Mesenchymal stem cell (in vitro differentiated cells and primary cell): ENCODE data around the gene PCDH1.

Experiments
- DNase-seq: peaks from one replicate; pipeline ENCODE4 v3.0.0-alpha.2; 2013
- H2AFZ ChIP-seq: one replicate; pipeline ENCODE4 v1.6.1; 2013; ENCODE audit warnings: low read depth, mild to moderate bottlenecking, control low read depth, inconsistent platforms, low read length, moderate library complexity
- H2AK5ac ChIP-seq: 2 replicates; pipeline ENCODE4 v1.6.1; 2013; ENCODE audit warnings: low read length, moderate library complexity, mild to moderate bottlenecking, inconsistent platforms; ENCODE audit not compliant: severe bottlenecking
- H2BK120ac ChIP-seq: one replicate; pipeline ENCODE4 v1.6.1; 2013; ENCODE audit warnings: low read depth, mild to moderate bottlenecking, inconsistent platforms, low read length, moderate library complexity
- H2BK12ac ChIP-seq, 2 experiments: one replicate each; pipeline ENCODE4 v1.6.1; 2013; ENCODE audit warnings: inconsistent platforms in 2 of 2, low read length in 2 of 2, mild to moderate bottlenecking in 2 of 2, moderate library complexity in 2 of 2, control low read depth in 1 of 2
- H2BK15ac ChIP-seq: one replicate; pipeline ENCODE4 v1.6.1; 2013; ENCODE audit warnings: mild to moderate bottlenecking, low read depth, inconsistent platforms; ENCODE audit not compliant: poor library complexity, severe bottlenecking
- H2BK5ac ChIP-seq: 2 replicates; pipeline ENCODE4 v1.6.1; 2013; ENCODE audit warnings: low read depth, mild to moderate bottlenecking, low read length, control low read depth, inconsistent platforms; ENCODE audit not compliant: poor library complexity, severe bottlenecking
- H3K14ac ChIP-seq, 2 experiments: one replicate each; pipeline ENCODE4 v1.6.1; 2013; ENCODE audit warnings: inconsistent platforms in 2 of 2, low read length in 2 of 2, control low read depth in 1 of 2, mild to moderate bottlenecking in 1 of 2, moderate library complexity in 1 of 2
- H3K18ac ChIP-seq, 2 experiments: one replicate each; pipeline ENCODE4 v1.6.1; 2013; ENCODE audit warnings: inconsistent platforms in 2 of 2, low read length in 2 of 2, control low read depth in 1 of 2, low read depth in 1 of 2, mild to moderate bottlenecking in 1 of 2
- H3K23ac ChIP-seq, 2 experiments: one replicate each; pipeline ENCODE4 v1.6.1; 2013; ENCODE audit warnings: inconsistent platforms in 2 of 2, low read length in 2 of 2, mild to moderate bottlenecking in 2 of 2, moderate library complexity in 2 of 2, control low read depth in 1 of 2
- H3K27ac ChIP-seq: 2 replicates; pipeline ENCODE4 v1.5.1; 2013; ENCODE audit warnings: mild to moderate bottlenecking, moderate library complexity, low read length, control low read depth, inconsistent platforms; ENCODE audit not compliant: poor library complexity, severe bottlenecking
- H3K27me3 ChIP-seq, 2 experiments: 2 replicates each; pipeline versions ENCODE4 v1.6.1 to v1.7.0; 2013; ENCODE audit warnings: low read length in 2 of 2, mild to moderate bottlenecking in 2 of 2, moderate library complexity in 2 of 2, control low read depth in 1 of 2, inconsistent platforms in 1 of 2; ENCODE audit not compliant: control insufficient read depth in 1 of 2, insufficient read depth in 1 of 2
- H3K36me3 ChIP-seq, 2 experiments: 2 replicates each; pipeline versions ENCODE4 v1.6.1 to v1.7.0; 2013; ENCODE audit warnings: low read length in 2 of 2, control low read depth in 1 of 2, inconsistent platforms in 1 of 2, low read depth in 1 of 2, mild to moderate bottlenecking in 1 of 2; ENCODE audit not compliant: insufficient read depth in 2 of 2, control insufficient read depth in 1 of 2
- H3K4ac ChIP-seq, 2 experiments: one replicate each; pipeline ENCODE4 v1.6.1; 2013; ENCODE audit warnings: inconsistent platforms in 2 of 2, low read length in 2 of 2, mild to moderate bottlenecking in 2 of 2, moderate library complexity in 2 of 2, control low read depth in 1 of 2, low read depth in 1 of 2
- H3K4me1 ChIP-seq: 2 replicates; pipeline ENCODE4 v1.6.1; 2013; ENCODE audit warnings: low read depth, low read length, control low read depth; ENCODE audit not compliant: control insufficient read depth, insufficient read depth
- H3K4me2 ChIP-seq: 2 replicates; pipeline ENCODE4 v1.6.1; 2013; ENCODE audit warnings: low read length, mild to moderate bottlenecking, inconsistent platforms; ENCODE audit not compliant: poor library complexity, severe bottlenecking
- H3K4me3 ChIP-seq, 2 experiments: 2 replicates each; pipeline versions ENCODE4 v1.5.1 to v1.7.0; 2013; ENCODE audit warnings: low read length in 2 of 2, mild to moderate bottlenecking in 2 of 2, control low read depth in 1 of 2, low read depth in 1 of 2; ENCODE audit not compliant: insufficient read depth in 1 of 2
- H3K79me1 ChIP-seq: replicated peaks from 2 replicates; pipeline ENCODE4 v1.6.1; 2013; ENCODE audit warnings: mild to moderate bottlenecking, control low read depth, low read length, inconsistent platforms; ENCODE audit not compliant: poor library complexity, severe bottlenecking
- H3K9ac ChIP-seq: 2 replicates; pipeline ENCODE4 v1.7.0; 2013; ENCODE audit warnings: mild to moderate bottlenecking, low read length, moderate library complexity
- H3K9me3 ChIP-seq: 2 replicates; pipeline ENCODE4 v1.7.0; 2013; ENCODE audit warnings: mild to moderate bottlenecking, low read length; ENCODE audit not compliant: control insufficient read depth
- H4K8ac ChIP-seq: one replicate; pipeline ENCODE4 v1.6.1; 2013; ENCODE audit warnings: inconsistent platforms, mild to moderate bottlenecking, low read length, moderate library complexity
- H4K91ac ChIP-seq: one replicate; pipeline ENCODE4 v1.6.1; 2013; ENCODE audit warnings: mild to moderate bottlenecking, low read length, inconsistent platforms
- WGBS: methylation state at CpG from one replicate; pipeline ENCODE4 v1.1.7; 2013; ENCODE audit warnings: mixed read lengths; 5-methylcytosine and 5-hydroxymethylcytosine counted together

PCDH1 gene

DNA sequence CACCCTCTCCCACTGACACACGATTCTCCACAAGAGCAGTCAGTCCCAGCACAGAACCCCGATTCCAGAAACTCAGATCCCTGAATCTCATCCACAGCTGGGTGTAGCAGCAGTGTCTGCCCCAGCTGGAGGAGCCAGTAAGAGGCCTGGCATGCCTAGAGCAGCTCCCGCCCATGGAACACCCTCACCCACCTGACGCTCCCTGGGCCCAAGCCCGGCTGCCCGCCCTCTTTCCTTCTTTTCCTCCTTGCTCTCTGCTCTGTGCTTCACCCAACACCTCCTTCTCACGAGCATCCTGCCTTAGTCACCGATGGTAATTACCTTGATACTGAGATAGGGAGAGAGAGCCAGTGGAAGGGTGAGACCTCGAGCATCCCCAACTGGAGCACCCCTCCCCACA is 8.7 kb downstream of the PCDH1 start:
- Histone ChIP-seq H2BK120ac (no peak overlapping the region), H4K91ac (no peak overlapping the region), H3K4me2 (no peak overlapping the region), H2BK12ac (no peak overlapping the region), H3K23ac (no peak overlapping the region), H3K79me1 (no peaks in the 10 kb centered on the region), H2AK5ac (no peak overlapping the region), H3K27ac (no peak overlapping the region), H3K36me3 (no peaks in the 10 kb centered on the region), H3K4me1 (no peaks in the 10 kb centered on the region), H3K4ac (no peak overlapping the region), H3K4me3 (no peak overlapping the region), H2BK15ac (no peak overlapping the region), H3K9ac (no peak overlapping the region), H3K9me3 (no peaks in the 10 kb centered on the region), H3K27me3 (peaks cover 80 to 91% of the 10 kb centered on the region in 2 experiments), H4K8ac (no peak overlapping the region), H3K18ac (no peak overlapping the region), H2AFZ (no peak overlapping the region), H2BK5ac (no peak overlapping the region), H3K14ac (no peak overlapping the region)
- 82% methylated on average over 6 of the region's 9 CpGs for WGBS
- no peak for DNase-seq

DNA sequence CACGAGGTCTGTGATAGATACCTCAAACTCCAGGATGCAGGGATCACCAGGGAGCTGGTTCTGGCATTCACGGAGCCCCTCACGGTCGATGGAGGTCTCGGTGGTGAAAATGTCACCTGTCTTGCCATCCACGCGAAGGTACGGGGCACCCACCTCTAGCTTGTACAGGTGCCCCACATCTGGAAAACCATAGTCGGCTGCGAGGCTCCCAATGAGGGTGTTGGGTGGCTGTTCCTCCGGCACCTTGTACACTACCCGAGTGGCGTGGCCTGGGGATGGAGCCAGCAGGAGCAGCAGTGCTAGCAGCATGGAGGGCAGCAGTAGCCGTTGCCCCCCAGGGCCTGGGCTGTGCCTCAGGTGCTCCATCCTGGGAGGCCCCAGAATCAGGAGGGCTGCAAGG is 9.2 kb downstream of the PCDH1 start:
- Histone ChIP-seq H2BK12ac (no peak overlapping the region), H2AFZ (no peak overlapping the region), H3K9ac (no peak overlapping the region), H4K91ac (no peak overlapping the region), H2AK5ac (no peak overlapping the region), H2BK5ac (no peak overlapping the region), H4K8ac (no peak overlapping the region), H2BK120ac (no peak overlapping the region), H3K4me2 (no peak overlapping the region), H3K14ac (no peak overlapping the region), H3K79me1 (no peaks in the 10 kb centered on the region), H3K4me1 (no peaks in the 10 kb centered on the region), H2BK15ac (no peak overlapping the region), H3K27ac (no peak overlapping the region), H3K36me3 (no peaks in the 10 kb centered on the region), H3K4ac (no peak overlapping the region), H3K18ac (no peak overlapping the region), H3K27me3 (peaks cover 75 to 91% of the 10 kb centered on the region in 2 experiments), H3K4me3 (no peak overlapping the region), H3K23ac (no peak overlapping the region), H3K9me3 (no peaks in the 10 kb centered on the region)
- WGBS = 89% methylated on average over 14 of the region's 14 CpGs
- no peak for DNase-seq

DNA sequence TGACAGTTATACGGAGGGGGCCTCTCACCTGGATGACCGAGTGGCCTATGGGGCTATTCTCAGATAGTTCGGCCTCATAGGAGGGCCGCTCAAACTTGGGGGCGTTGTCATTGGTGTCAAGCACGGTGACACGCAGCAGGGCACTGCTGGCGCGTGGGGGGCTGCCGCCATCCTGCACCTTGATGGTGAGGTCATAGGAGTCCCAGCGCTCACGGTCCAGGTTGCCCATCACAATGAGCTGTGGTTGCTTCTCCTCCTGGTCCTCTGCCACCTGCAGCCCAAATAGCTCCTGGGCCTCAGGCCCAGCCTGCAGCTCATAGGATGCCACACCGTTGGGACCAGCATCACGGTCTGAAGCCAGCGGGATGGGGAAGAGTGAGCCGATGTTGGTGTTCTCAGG is 9.7 kb downstream of the PCDH1 start:
- H3K79me1 ChIP-seq = no peaks in the 10 kb centered on the region
- H3K4me3 ChIP-seq = no peak overlapping the region
- H4K91ac ChIP-seq = no peak overlapping the region
- DNase-seq = no peak
- no peak overlapping the region for H3K9ac ChIP-seq
- no peak overlapping the region for H2AFZ ChIP-seq
- no peak overlapping the region for H3K4me2 ChIP-seq
- H3K36me3 ChIP-seq = no peaks in the 10 kb centered on the region
- H3K23ac ChIP-seq = peak overlapping the region in 1 of 2 experiments; percentile 27
- H2BK15ac ChIP-seq = no peak overlapping the region
- H3K4me1 ChIP-seq = no peaks in the 10 kb centered on the region
- no peak overlapping the region for H3K18ac ChIP-seq
- no peak overlapping the region for H3K27ac ChIP-seq
- H2AK5ac ChIP-seq = no peak overlapping the region
- no peak overlapping the region for H2BK12ac ChIP-seq
- 93% methylated on average over 16 of the region's 16 CpGs for WGBS
- no peak overlapping the region for H3K14ac ChIP-seq
- no peak overlapping the region for H2BK120ac ChIP-seq
- no peak overlapping the region for H2BK5ac ChIP-seq
- H3K9me3 ChIP-seq = no peaks in the 10 kb centered on the region
- peaks cover 72 to 90% of the 10 kb centered on the region in 2 experiments for H3K27me3 ChIP-seq
- H4K8ac ChIP-seq = no peak overlapping the region
- no peak overlapping the region for H3K4ac ChIP-seq

DNA sequence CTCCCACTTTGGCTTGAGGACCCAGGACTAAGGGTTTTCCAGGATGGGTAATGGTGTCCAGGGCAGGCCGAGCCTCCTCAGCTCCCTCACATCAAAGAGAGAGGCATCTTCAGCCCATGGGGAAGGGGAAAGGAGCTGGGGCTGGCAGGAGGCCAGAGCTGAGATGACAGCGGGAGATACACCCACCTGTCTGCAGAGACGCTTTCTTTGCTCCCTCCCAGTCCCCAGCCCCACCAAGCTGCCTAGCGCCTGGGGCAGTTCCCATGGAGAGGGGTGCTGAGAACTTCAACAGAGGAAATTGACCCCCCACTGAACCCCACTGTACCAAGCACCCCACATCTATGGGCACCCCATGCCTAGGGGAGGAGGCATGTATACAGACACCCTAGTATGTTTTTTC is 10.6 kb downstream of the PCDH1 start:
- no peak overlapping the region for H3K4me3 ChIP-seq
- H3K23ac ChIP-seq = no peak overlapping the region
- H3K27me3 ChIP-seq = peaks cover 71 to 93% of the 10 kb centered on the region in 2 experiments
- no peak overlapping the region for H2AFZ ChIP-seq
- no peak overlapping the region for H3K4ac ChIP-seq
- no peak overlapping the region for H3K27ac ChIP-seq
- no peak overlapping the region for H2BK12ac ChIP-seq
- H3K18ac ChIP-seq = no peak overlapping the region
- no peak overlapping the region for H4K91ac ChIP-seq
- H2BK120ac ChIP-seq = no peak overlapping the region
- WGBS = 75% methylated on average over 3 of the region's 4 CpGs
- no peak overlapping the region for H2AK5ac ChIP-seq
- H3K14ac ChIP-seq = no peak overlapping the region
- no peak overlapping the region for H2BK5ac ChIP-seq
- no peaks in the 10 kb centered on the region for H3K36me3 ChIP-seq
- DNase-seq = no peak
- no peaks in the 10 kb centered on the region for H3K9me3 ChIP-seq
- H3K4me2 ChIP-seq = no peak overlapping the region
- H4K8ac ChIP-seq = no peak overlapping the region
- H3K4me1 ChIP-seq = no peaks in the 10 kb centered on the region
- H3K9ac ChIP-seq = no peak overlapping the region
- H3K79me1 ChIP-seq = no peaks in the 10 kb centered on the region
- H2BK15ac ChIP-seq = no peak overlapping the region
